ENCODE results near the gene KCNN3.

GRCh38 chr1:154759793-154760192 lies 110.3 kb downstream of the KCNN3 start:
- TF ChIP-seq, protein P1, sequence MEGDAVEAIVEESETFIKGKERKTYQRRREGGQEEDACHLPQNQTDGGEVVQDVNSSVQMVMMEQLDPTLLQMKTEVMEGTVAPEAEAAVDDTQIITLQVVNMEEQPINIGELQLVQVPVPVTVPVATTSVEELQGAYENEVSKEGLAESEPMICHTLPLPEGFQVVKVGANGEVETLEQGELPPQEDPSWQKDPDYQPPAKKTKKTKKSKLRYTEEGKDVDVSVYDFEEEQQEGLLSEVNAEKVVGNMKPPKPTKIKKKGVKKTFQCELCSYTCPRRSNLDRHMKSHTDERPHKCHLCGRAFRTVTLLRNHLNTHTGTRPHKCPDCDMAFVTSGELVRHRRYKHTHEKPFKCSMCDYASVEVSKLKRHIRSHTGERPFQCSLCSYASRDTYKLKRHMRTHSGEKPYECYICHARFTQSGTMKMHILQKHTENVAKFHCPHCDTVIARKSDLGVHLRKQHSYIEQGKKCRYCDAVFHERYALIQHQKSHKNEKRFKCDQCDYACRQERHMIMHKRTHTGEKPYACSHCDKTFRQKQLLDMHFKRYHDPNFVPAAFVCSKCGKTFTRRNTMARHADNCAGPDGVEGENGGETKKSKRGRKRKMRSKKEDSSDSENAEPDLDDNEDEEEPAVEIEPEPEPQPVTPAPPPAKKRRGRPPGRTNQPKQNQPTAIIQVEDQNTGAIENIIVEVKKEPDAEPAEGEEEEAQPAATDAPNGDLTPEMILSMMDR (IDR thresholded peaks at IDR 0.05 in 4 of 5, conservative IDR thresholded peaks at IDR 0.05 in 1 of 5), result no peak
- no peak for TF ChIP-seq POLR2A (IDR thresholded peaks at IDR 0.05)
